NCI-H524 treated with DMSO at 0.1 percent for 48 hours (cell line): ENCODE data around the gene SIDT1.

Experiments used
- DNase-seq: peaks from one replicate; lab custom pipeline; 2025; lab: John Stamatoyannopoulos, UW

SIDT1 gene

DNA sequence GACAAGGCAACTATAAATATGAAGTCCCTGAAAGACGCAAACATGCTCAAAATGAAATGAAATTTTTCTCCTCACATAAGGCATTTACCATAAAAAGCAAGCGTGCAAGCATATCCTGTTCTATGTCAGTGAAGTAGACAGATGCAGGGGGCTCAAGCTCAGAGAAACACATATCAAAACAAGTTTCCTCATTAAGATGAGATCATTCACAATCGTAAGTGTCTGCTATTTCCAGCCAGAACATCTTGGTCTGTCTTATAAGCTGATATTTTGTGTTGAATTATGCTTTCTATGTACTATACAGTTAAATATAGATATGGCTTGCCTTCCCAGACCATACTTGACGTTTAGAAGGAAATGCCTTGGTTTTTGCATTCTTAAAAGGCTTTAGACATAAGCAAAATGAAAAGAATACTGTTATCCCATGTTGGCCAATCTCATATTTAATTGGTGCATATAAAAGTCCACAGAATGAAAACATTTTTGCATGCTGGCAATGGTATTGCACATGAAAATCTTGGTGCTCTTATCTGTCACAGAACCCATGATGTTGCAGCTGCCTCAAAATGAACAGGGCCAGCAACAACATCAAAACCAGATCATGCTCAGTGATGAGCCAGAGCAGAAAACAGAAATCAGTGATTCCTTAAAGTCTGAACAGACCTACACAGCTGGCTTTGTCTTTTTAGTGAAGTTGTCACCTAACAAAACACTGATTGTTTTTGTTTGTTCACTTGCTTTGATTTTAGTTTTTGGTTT, 65.4 kb downstream of the SIDT1 start:
- no peak for DNase-seq

- DNase-seq = no peak
These were observed 68.2 kb downstream of the SIDT1 start for GRCh38 chr3:113600418-113601182.

DNA sequence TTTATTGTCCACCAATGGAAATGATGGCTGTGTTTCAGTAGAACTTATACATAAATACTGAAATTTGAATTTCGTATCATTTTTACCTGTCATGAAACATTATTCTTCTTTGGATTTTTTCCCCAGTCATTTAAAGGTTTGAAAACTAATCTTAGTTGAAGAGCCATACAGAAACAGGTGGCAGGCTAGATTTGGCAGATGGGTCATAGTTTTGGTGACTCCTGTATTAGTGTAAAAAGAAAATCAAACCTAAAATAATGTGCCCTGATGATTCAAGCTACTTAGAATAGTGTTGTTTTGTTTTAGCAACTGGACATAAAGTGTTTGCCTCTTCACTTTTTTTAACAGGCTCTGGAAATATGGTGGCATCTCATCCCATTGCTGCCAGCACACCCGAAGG, 68.9 kb downstream of the SIDT1 start:
- DNase-seq = peak; percentile 17

DNA sequence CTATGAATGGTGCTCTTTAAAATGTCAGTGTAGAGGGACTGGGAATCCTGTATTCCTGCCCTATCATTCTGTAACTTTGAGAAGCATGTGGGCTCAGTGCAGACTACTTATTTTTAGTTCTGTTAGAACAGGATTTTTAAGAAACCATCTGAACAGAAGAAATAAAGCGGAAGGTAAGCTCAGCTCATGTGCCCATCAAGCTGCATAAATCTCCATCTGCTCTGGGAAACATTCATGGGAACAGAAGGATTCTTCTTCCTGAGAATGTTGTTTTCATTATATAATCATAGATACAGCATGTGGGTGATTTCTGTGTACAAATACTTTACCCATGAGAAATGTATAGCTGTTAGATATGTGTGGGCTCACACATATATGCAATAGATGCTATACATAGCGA, 69.9 kb downstream of the SIDT1 start:
- DNase-seq = no peak

DNA sequence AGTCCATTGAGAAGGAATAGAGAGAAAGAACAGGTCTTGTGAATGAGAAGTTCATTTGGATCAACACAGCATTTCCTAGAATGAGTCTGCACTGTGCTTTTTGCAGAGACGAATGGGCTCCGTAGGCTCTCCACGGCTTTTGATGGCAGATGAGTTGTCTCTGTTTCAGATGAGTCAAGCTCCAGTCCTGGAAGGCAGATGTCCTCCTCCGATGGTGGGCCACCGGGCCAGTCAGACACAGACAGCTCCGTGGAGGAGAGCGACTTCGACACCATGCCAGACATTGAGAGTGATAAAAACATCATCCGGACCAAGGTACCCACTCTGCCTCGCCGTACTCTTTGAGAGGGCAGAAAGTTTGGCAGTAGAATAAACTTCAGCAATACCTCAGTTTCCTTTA, 70.5 kb downstream of the SIDT1 start:
- no peak for DNase-seq

DNA sequence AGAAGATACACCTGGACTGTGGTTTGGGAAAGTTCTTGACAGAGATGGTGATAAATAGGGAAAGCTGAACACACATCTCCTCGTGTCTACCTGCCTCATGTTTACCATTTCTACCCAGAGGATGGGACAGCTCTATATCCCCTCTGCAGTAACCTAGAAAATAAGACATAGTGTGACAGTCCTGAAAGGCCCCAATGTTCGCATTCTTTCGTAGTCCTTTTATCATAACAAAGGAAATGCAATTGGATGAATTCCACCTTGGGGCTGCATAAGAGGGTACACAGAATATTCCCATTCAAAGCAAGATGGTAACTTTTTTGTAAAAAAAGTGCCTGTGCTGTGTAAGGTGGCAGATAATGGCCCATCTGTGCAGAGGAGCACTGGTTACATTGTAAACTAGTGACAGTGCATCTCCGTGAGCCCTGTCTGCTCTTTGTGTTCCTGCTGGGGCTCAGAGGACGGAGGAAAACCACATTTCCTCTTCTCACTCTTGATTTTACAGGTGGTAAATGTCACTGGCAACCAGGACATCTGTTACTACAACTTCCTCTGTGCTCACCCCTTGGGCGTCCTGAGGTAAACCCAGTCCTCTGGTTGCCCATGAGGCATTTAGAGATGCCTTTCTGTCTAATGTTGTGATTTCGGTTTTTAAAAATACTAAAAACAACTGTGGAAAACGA, 74.3 kb downstream of the SIDT1 start:
- no peak for DNase-seq

DNA sequence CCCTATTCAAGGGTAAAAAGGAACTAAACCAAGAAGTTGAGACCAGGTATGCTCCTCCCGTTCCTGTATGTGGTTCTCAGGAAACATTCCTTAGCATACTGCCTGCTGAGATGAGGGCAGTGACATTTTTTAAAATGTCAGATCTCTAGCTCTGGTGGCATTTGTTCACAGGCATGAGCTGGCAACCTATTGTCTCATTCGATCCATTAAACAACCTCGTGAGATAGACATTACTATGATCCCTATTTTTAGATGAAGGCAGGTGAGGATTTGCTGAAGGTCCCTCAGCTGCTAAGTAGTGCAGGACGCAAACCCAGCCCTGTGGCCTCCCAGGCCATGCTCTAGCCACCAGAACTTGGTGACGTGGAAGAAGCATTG, 74.9 kb downstream of the SIDT1 start:
- DNase-seq = no peak

DNA sequence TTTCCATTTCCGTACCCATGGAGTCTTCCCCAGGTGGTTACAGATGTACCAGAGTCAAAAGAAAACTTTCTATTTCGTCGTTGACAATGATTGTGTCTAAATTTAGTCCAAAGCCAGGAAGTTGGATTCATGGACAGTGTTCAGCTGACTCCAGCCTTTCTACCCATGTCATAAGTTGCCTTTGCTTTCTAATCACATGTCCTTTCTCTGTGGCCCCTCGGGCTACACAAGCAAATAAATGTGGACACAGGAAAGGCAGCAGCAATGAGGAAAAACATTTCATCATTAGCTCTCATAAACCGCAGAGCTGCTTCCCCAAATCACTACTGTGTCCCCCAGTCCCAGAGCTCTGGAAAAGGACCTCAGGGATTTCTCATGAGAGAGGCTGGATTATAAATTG, 82.0 kb downstream of the SIDT1 start:
- no peak for DNase-seq

- no peak for DNase-seq
These were observed 83.6 kb downstream of the SIDT1 start for GRCh38 chr3:113615976-113616375.

DNA sequence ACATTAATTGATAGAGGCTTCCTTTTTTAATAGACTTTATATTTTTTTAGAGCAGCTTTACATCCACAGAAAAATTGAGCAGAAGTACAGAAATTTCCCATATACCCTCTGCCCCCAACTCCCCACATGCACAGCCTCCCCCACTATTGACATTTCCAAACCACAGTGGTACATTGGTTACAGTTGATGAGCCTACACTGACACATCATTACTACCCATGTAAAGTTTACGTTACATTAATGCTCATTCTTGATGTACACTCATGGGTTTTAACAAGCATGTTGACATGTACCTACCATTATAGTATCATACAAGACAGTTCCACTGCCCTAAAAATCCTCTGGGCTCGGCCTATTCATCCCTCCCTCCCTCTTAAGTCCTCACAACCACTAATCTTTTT, 85.4 kb downstream of the SIDT1 start:
- no peak for DNase-seq

- no peak for DNase-seq
These were observed 87.7 kb downstream of the SIDT1 start for GRCh38 chr3:113620091-113620490.

GRCh38 chr3:113623324-113623723, 91.0 kb downstream of the SIDT1 start:
- DNase-seq = no peak

DNA sequence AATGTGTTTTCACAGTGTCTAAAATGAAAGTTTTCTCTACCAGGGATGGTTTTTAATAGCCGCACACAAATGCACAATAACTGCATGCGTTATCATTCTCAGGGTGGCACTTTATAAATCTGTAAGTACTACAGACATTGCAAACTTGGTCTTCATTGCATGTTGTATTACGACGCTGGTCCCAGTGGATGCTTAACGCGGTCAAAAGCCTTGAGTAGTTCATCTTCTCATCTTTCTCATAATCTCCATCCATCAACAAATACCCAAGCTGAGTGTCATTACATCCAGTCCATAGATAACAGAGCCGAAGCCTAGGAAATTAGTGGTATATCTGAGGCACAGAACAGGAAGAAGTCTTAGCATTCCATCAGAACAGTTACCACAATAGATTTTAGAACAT, 91.5 kb downstream of the SIDT1 start:
- DNase-seq = no peak

GRCh38 chr3:113625834-113626233, 93.5 kb downstream of the SIDT1 start:
- DNase-seq = no peak

DNA sequence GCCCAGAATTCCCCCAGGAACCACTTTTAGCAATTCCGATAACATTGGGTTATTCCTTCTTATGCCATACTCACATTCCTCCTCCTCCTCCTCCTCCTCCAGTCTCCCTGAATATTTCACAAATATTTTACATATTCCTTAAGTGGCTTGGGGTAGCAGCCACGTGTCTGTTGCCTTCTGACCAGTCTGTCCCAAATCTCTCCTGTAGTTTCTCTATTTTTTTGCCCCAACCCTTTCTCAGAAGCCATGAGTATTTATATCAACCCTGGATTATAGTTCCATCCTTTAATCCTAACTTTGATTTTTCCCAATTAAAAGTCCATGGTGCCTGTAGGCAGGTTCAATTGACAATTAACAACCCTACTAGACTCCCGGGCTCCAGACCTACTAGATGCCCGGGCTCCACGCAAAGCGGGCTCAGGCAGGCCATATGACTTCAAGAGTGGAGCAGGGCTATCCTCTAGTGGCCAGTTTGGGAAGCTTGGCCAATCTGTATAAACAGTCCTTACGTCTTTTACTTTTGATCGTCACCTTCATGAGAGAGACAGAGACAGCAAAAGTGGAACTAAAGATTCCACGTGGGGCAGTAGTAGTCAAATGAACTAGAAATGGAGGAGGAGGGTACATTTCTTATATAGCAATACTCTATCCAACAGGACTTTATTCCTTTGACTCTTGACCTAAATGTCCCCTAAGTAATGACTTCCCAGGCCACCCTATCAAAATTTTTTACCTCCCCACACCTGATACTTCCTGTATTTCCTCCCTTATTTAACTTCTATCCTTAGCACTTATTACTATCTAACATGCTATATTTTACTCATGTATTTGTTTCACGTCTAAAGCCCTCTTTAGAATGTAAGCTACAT, 94.4 kb downstream of the SIDT1 start:
- peak; percentile 44 for DNase-seq

- no peak for DNase-seq
These were observed 96.0 kb downstream of the SIDT1 start for GRCh38 chr3:113628316-113628715.

- no peak for DNase-seq
These were observed 96.4 kb downstream of the SIDT1 start for GRCh38 chr3:113628788-113629187.

DNA sequence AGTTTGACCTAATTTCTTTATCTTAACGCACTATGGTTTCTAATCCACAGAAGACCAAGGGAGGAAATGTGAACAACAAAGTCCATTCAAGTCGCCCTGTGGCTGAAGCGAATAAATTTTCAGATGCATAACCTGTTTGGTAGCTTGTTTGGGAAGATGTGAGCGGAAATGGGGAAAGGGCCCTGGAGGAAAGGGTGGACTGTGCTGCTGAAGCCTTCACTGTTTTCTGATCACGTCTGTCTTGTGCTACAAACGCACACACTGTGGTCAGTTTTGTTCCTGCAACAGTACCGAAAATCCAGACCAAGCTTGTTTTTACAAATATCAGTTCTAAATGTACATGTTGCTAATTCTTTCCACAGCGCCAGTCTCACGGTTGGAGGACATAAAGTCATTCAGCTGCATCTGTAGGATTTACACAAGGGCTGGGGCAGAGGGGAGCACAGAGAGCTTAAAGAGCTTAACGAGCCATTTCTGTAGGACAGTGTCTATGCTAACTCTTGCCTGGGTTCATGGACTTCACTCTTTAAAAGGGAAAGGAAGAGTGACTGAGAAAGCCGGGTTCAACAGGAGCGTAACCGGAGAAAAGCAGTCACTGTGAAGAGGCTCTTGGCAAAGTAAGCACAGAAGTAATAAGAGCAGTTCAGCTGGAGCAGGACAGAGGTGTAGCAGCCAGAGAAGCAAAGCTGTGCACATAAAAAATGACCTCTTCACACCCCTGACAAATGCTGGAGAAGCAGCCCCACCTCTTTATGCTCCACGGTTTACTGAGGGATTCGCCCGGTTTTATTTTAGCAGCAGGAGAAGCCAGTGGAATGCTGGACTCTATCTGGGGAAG, 97.4 kb downstream of the SIDT1 start:
- no peak for DNase-seq

GRCh38 chr3:113630956-113631542, 98.7 kb downstream of the SIDT1 start:
- DNase-seq = no peak

GRCh38 chr3:113631573-113631972, 99.2 kb downstream of the SIDT1 start:
- DNase-seq = no peak
